ENCODE results near the gene PEX26. TPM values are rescaled to one million over a fixed set of nuclear protein-coding genes. Genes with fewer than 3 reads are reported as not detected.

The PEX26 gene
- total and polyA plus RNA-seq, 9 of the 15 experiments (the other 6 are each of a cell fraction or from before 2014, with no cell fraction given) = 0.35 to 39.6 (median 17.4) TPM

- no peak overlapping the region for H3K4me2 ChIP-seq (ENCODE audit: insufficient read depth, low read length)
- H2AFZ ChIP-seq (ENCODE audit: low read depth, low read length) = no peak overlapping the region
- DNase-seq (ENCODE audit: extremely low read depth in 1 of 4, low spot score in 3 of 4) (no peak), ATAC-seq (no peak), FAIRE-seq (no peak)
- no peaks in the 10 kb centered on the region for H3K36me3 ChIP-seq (ENCODE audit: control insufficient read depth, insufficient read depth, low read length)
- TF ChIP-seq DMBX1 (CRISPR knock-in tag; IDR thresholded peaks at IDR 0.05; ENCODE audit: borderline replicate concordance) (no peak), RREB1 (CRISPR knock-in tag; IDR thresholded peaks at IDR 0.05) (no peak), TFAP4 (CRISPR knock-in tag; IDR thresholded peaks at IDR 0.05; ENCODE audit: borderline replicate concordance) (peak; percentile 56; the same call in 1 of the 2 replicates), SMAD4 (CRISPR knock-in tag; conservative IDR thresholded peaks at IDR 0.05) (no peak), MCM3 (IDR thresholded peaks at IDR 0.05) (0 out of 2 replicates have a peak, but pooled peaks have one; percentile 53)
- no peaks in the 10 kb centered on the region for H3K79me2 ChIP-seq (ENCODE audit: control insufficient read depth, insufficient read depth, low read length)
- POLR2A ChIA-PET = interaction anchor here (1.0 to 1.6 kb wide), 2 partner anchors 8 to 12 kb away, joined by 4 read pairs; no protein-coding TSS in a partner anchor
- H3K27ac ChIP-seq (ENCODE audit: extremely low read depth, low read depth, low read length) = no peak overlapping the region
- peaks cover 64 to 71% of the 10 kb centered on the region in 2 experiments for H3K27me3 ChIP-seq (ENCODE audit: control insufficient read depth in 2 of 2, insufficient read depth in 2 of 2, low read length in 2 of 2)
- no peaks in the 10 kb centered on the region for H3K9me3 ChIP-seq (replicated peaks; ENCODE audit: control insufficient read depth, insufficient read depth, low read depth, low read length)
- under 1% methylated on average over 12 of the region's 12 CpGs for WGBS (ENCODE audit: insufficient coverage, low coverage, missing lambda C conversion rate)
- peaks cover 10% of the 10 kb centered on the region; the same call in 1 of the 2 replicates for H4K20me1 ChIP-seq (replicated peaks; ENCODE audit: control insufficient read depth, insufficient read depth, low read length)
- H3K9ac ChIP-seq (ENCODE audit: insufficient read depth in 1 of 2, low read depth in 2 of 2, low read length in 2 of 2) = no peak overlapping the region
- H3K9me1 ChIP-seq (ENCODE audit: control insufficient read depth, insufficient read depth, low read length) = no peaks in the 10 kb centered on the region
- CTCF ChIA-PET (ENCODE audit: low intra/inter-chr PET ratio) = no interaction called here
- peaks cover 4 to 5% of the 10 kb centered on the region in 2 experiments; a peak in 2 of 5 replicates for H3K4me1 ChIP-seq (replicated peaks in 1 of 2; ENCODE audit: control insufficient read depth in 2 of 2, insufficient read depth in 2 of 2, low read length in 2 of 2)
- BruUV-seq (replicated peaks) = no TSS peak
- no peak overlapping the region for H3K4me3 ChIP-seq
- in situ Hi-C loops (cut with MboI) (loop anchor here (5.0 kb wide), 1 partner anchor 324 kb away; no protein-coding TSS in a partner anchor), intact Hi-C loops (cut with micrococcal nuclease) (loop anchor here (10.0 kb wide), 1 partner anchor 292 kb away; the partner anchor contains the start of gene BID)
Observed at GRCh38 chr22:18066181-18066859, 11.5 kb upstream of the PEX26 start.
